Measurements from ENCODE around the gene C22orf15.

C22orf15 gene

DNA sequence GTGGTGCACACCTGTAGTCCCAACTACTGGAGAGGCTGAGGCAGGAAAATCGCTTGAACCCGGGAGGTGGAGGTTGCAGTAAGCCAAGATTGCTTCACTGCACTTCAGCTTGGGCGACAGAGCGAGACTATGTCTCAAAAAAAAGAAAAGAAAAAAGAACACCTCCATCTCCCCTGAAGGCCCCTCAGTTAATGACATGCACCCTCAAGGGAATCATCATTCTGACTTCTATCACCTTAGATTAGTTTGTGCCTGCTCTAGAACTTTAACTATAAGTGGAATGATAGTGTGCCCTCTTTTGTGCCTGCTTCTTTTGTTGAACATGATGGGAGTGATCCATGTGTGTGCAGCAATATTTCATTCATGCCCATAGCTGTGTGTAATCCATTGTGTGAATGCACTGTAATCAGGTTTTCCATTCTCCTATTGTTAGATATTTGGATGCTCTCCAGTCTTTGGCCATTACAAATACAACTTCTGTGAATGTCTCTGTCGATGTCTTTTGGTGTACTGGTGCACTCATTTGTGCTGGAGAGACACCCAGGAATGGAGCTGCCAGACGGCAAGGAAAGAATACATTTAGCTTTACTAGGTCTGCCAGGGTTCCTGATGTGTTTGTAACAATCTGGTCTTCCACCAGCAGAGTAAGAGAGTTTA lies 7.7 kb upstream of the C22orf15 start:
- Mint-ChIP-seq H3K36me3 (ENCODE audit: low read depth) (no peaks in the 10 kb centered on the region), H3K9me3 (no peaks in the 10 kb centered on the region), H3K4me1 (ENCODE audit: low read depth) (peaks cover 5% of the 10 kb centered on the region), H3K27ac (no peak overlapping the region), H3K27me3 (ENCODE audit: low read depth) (peaks cover 1% of the 10 kb centered on the region), H3K4me3 (no peak overlapping the region)
- no peak for DNase-seq (ENCODE audit: low spot score)

DNA sequence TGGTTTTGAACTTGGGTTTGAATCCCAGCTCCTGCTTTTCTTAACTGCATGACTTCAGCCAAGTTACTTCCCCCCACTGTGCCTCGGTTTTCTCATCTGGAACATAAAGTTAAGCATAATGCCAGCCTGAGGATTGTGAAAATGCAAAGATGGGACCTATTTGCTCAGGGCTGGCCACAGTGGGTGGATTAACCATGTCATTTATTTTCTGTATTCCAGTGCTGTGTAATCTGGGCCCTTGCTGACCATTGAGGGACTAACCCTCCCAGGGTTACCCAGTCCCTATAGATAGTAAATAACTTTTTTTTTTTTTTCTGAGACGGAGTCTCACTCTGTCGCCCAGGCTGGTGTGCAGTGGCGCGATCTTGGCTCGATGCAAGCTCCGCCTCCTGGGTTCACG lies 7.1 kb upstream of the C22orf15 start:
- Mint-ChIP-seq H3K9me3 (no peaks in the 10 kb centered on the region), H3K4me1 (ENCODE audit: low read depth) (no peaks in the 10 kb centered on the region), H3K4me3 (no peak overlapping the region), H3K36me3 (ENCODE audit: low read depth) (no peaks in the 10 kb centered on the region), H3K27ac (no peak overlapping the region), H3K27me3 (ENCODE audit: low read depth) (peaks cover 1% of the 10 kb centered on the region)
- no peak for DNase-seq (ENCODE audit: low spot score)

GRCh38 chr22:23756891-23757290 lies 5.9 kb upstream of the C22orf15 start:
- H3K36me3 Mint-ChIP-seq (ENCODE audit: low read depth), result no peaks in the 10 kb centered on the region
- H3K9me3 Mint-ChIP-seq, result no peaks in the 10 kb centered on the region
- H3K4me3 Mint-ChIP-seq, result no peak overlapping the region
- no peak overlapping the region for H3K27ac Mint-ChIP-seq
- no peaks in the 10 kb centered on the region for H3K4me1 Mint-ChIP-seq (ENCODE audit: low read depth)
- H3K27me3 Mint-ChIP-seq (ENCODE audit: low read depth), result peaks cover 1% of the 10 kb centered on the region
- DNase-seq (ENCODE audit: low spot score), result no peak

GRCh38 chr22:23759566-23759965 lies 3.2 kb upstream of the C22orf15 start:
- Mint-ChIP-seq H3K27ac (no peak overlapping the region), H3K4me1 (ENCODE audit: low read depth) (peaks cover 11% of the 10 kb centered on the region), H3K27me3 (ENCODE audit: low read depth) (no peaks in the 10 kb centered on the region), H3K36me3 (ENCODE audit: low read depth) (no peaks in the 10 kb centered on the region), H3K9me3 (no peaks in the 10 kb centered on the region), H3K4me3 (no peak overlapping the region)
- DNase-seq (ENCODE audit: low spot score), result no peak

DNA sequence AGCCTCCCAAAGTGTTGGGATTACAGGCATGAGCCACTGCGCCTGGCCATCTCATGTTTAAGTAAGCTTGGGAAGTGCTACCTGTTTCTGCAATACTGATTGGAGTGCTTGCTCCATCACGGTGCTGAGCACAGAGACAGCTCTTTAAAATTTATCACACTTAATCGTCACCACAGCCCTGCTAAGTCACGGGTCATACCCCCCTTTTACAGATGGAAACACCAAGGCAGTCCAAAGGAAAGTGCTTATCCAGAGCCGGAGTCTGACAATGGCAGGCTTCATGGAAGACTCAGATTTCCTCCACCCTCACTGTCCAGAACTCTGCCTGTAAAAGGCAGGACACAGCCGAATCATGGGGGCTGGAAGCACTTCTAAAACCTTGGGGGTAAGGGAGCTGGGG lies 2.7 kb upstream of the C22orf15 start:
- H3K4me3 Mint-ChIP-seq, result no peak overlapping the region

GRCh38 chr22:23763579-23763945 lies 772 bp downstream of the C22orf15 start:
- peaks cover 24% of the 10 kb centered on the region for H3K4me1 Mint-ChIP-seq (ENCODE audit: low read depth)
- H3K36me3 Mint-ChIP-seq (ENCODE audit: low read depth), result no peaks in the 10 kb centered on the region
- H3K27me3 Mint-ChIP-seq (ENCODE audit: low read depth), result no peaks in the 10 kb centered on the region
- peak overlapping the region; percentile 67 for H3K4me3 Mint-ChIP-seq
- peak; percentile 21 for DNase-seq (ENCODE audit: low spot score)
- H3K9me3 Mint-ChIP-seq, result no peaks in the 10 kb centered on the region
- H3K27ac Mint-ChIP-seq, result no peak overlapping the region

More for the DNA sequence above, 2.7 kb upstream of the C22orf15 start:
- Mint-ChIP-seq H3K27ac (no peak overlapping the region), H3K36me3 (ENCODE audit: low read depth) (no peaks in the 10 kb centered on the region), H3K9me3 (no peaks in the 10 kb centered on the region), H3K27me3 (ENCODE audit: low read depth) (no peaks in the 10 kb centered on the region), H3K4me1 (ENCODE audit: low read depth) (peaks cover 11% of the 10 kb centered on the region)
- DNase-seq (ENCODE audit: low spot score), result no peak

DNA sequence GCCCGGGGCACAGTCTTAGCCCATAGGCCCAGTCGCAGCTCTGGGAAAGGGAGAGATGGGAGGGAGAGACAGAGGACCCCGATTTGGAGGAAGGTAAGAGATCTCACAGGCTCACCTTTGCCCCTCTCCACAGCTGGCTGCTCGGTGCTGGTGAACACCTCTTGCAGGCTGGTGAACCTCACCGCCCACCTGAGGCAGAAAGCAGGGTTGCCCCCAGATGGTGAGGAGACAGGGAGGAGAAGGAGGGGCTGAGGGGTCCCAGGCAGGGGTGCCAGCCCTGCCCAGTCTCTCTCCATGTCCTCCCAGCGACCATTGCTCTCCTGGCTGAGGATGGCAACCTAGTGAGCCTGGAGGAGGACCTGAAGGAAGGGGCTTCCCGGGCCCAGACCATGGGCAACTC lies 1.2 kb downstream of the C22orf15 start:
- Mint-ChIP-seq H3K27me3 (ENCODE audit: low read depth) (no peaks in the 10 kb centered on the region), H3K9me3 (no peaks in the 10 kb centered on the region), H3K4me3 (peak overlapping the region; percentile 67), H3K4me1 (ENCODE audit: low read depth) (peaks cover 24% of the 10 kb centered on the region), H3K36me3 (ENCODE audit: low read depth) (no peaks in the 10 kb centered on the region), H3K27ac (no peak overlapping the region)
- DNase-seq (ENCODE audit: low spot score), result no peak

GRCh38 chr22:23764899-23765881 lies 2.4 kb downstream of the C22orf15 start:
- Mint-ChIP-seq H3K9me3 (no peaks in the 10 kb centered on the region), H3K4me1 (ENCODE audit: low read depth) (peaks cover 24% of the 10 kb centered on the region), H3K27ac (peak overlapping the region; percentile 53), H3K36me3 (ENCODE audit: low read depth) (no peaks in the 10 kb centered on the region), H3K4me3 (no peak overlapping the region), H3K27me3 (ENCODE audit: low read depth) (no peaks in the 10 kb centered on the region)
- DNase-seq (ENCODE audit: low spot score), result no peak

DNA sequence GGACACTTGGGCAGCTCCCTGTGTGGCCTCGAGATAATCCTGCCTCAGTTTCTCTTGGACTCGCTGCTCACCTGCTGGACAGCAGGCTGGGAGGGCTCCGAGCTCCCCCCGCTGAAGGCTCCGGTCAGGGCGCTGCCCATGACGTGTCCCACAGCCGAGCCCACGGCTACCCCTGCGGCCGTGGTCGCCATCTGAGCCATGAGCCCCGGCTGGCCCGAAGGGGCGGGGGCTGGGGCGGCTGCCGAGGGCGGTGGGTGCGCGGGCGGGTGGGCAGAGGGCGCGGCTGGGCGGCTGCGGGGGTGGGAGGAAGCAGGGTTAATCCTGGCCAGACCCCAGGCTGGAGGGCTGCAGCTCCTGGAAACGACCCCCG lies 4.5 kb downstream of the C22orf15 start:
- peak overlapping the region; percentile 71 for H3K4me3 Mint-ChIP-seq

GRCh38 chr22:23767673-23768548 lies 5.1 kb downstream of the C22orf15 start, which contains the start of gene CHCHD10:
CHCHD10 (minus strand) TSS chr22:23767972; CDS start chr22:23767874, 98 bp downstream.
- H3K27ac Mint-ChIP-seq, result peak within 1 kb of the TSS; percentile 63
- peaks cover 2% of the 10 kb centered on the region for H3K27me3 Mint-ChIP-seq (ENCODE audit: low read depth)
- H3K36me3 Mint-ChIP-seq (ENCODE audit: low read depth), result no peaks in the 10 kb centered on the region
- H3K9me3 Mint-ChIP-seq, result no peaks in the 10 kb centered on the region
- peak within 1 kb of the TSS; percentile 82 for H3K4me3 Mint-ChIP-seq
- DNase-seq (ENCODE audit: low spot score), result peak; percentile 80
- H3K4me1 Mint-ChIP-seq (ENCODE audit: low read depth), result peaks cover 25% of the 10 kb centered on the region

More for the DNA sequence above, 4.5 kb downstream of the C22orf15 start:
- H3K27ac Mint-ChIP-seq, result peak overlapping the region; percentile 45
- H3K4me1 Mint-ChIP-seq (ENCODE audit: low read depth), result peaks cover 28% of the 10 kb centered on the region
- no peaks in the 10 kb centered on the region for H3K36me3 Mint-ChIP-seq (ENCODE audit: low read depth)
- peaks cover under 1% of the 10 kb centered on the region for H3K27me3 Mint-ChIP-seq (ENCODE audit: low read depth)
- no peaks in the 10 kb centered on the region for H3K9me3 Mint-ChIP-seq
- no peak for DNase-seq (ENCODE audit: low spot score)

DNA sequence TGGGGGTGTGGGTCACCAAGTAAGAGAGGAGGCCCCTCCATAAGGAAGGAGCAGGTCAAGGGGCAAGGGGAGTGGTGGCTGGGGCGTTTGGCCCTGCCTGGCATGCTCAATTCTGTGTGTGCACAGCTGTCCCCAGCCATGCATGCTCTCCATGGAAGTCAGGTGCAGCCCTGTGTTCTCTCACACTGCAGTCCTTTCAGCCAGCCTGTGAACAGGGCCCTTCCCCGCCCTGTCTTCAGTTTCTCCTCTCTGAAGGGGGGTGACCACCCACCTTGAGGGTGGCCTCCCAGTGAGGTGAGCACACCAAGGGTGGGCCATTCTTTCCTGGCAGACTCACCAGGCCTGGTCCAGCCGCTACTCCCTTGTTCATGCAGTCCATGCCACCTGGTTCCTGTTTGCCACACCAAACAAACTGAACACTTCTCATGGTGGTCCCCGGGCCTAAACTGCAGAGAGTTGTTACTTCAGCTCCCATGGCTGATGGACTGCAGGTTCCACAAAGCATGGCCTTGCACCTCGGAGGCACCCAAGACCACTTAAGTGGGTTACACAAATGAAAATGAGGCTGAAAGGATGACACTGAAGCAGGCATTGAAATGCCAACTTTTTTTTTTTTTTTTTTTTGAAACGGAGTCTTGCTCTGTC lies 6.7 kb downstream of the C22orf15 start:
- H3K36me3 Mint-ChIP-seq (ENCODE audit: low read depth), result no peaks in the 10 kb centered on the region
- DNase-seq (ENCODE audit: low spot score), result no peak
- H3K9me3 Mint-ChIP-seq, result no peaks in the 10 kb centered on the region
- H3K4me1 Mint-ChIP-seq (ENCODE audit: low read depth), result peaks cover 19% of the 10 kb centered on the region
- peaks cover 8% of the 10 kb centered on the region for H3K27me3 Mint-ChIP-seq (ENCODE audit: low read depth)
- peak overlapping the region; percentile 38 for H3K4me3 Mint-ChIP-seq
- no peak overlapping the region for H3K27ac Mint-ChIP-seq

DNA sequence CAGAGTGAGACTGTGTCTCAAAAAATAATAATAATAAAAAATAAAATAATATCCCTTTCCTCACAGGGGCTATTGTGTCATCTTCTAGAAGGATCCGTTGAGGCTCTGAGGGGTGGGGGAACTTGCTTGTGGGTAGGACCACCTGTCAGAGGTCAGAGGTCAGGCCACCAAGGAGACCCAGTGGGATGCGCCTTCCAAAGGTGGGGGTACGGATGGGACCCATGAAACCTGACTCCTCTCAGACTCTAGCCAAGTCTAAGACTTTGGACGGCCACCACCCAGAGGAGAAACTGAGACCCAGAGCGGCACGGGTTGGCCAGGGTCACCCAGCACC lies 9.5 kb downstream of the C22orf15 start:
- no peak overlapping the region for H3K27ac Mint-ChIP-seq

GRCh38 chr22:23772649-23773473 lies 10.1 kb downstream of the C22orf15 start, which contains the start of gene MMP11:
MMP11 (plus strand) TSS chr22:23772849; CDS start chr22:23772871, 22 bp downstream.
- Mint-ChIP-seq H3K4me3 (peak within 1 kb of the TSS; percentile 75), H3K9me3 (no peaks in the 10 kb centered on the region), H3K27ac (no peak within 1 kb of the TSS), H3K36me3 (ENCODE audit: low read depth) (no peaks in the 10 kb centered on the region), H3K4me1 (ENCODE audit: low read depth) (peaks cover 6% of the 10 kb centered on the region), H3K27me3 (ENCODE audit: low read depth) (peaks cover 13% of the 10 kb centered on the region)
- DNase-seq (ENCODE audit: low spot score), result peak; percentile 25

More for the DNA sequence above, 9.5 kb downstream of the C22orf15 start:
- Mint-ChIP-seq H3K9me3 (no peaks in the 10 kb centered on the region), H3K27me3 (ENCODE audit: low read depth) (peaks cover 13% of the 10 kb centered on the region), H3K4me3 (peak overlapping the region; percentile 75), H3K4me1 (ENCODE audit: low read depth) (peaks cover 6% of the 10 kb centered on the region), H3K36me3 (ENCODE audit: low read depth) (no peaks in the 10 kb centered on the region)
- no peak for DNase-seq (ENCODE audit: low spot score)
